Measurements from ENCODE around the gene ALMS1. TPM values are rescaled to one million over a fixed set of nuclear protein-coding genes. Genes with fewer than 3 reads are reported as not detected.
A peak's percentile ranks its signal among the peaks of the same experiment; 100 is the strongest.
"Not testable (repeated sequence)": the region's sequence is repeated elsewhere in the genome, so short reads cannot be mapped to it uniquely, and the experiment has no call there.

Gene ALMS1
- polyA plus RNA-seq, 3 donors from 2014 or later: 1.5 to 6.4 (median 3.0) TPM

GRCh38 chr2:73488079-73488478 is 102.4 kb downstream of the ALMS1 start:
- H3K27ac Mint-ChIP-seq: no peak overlapping the region
- H3K27me3 Mint-ChIP-seq (ENCODE audit: low read depth in 3 of 3): no peaks in the 10 kb centered on the region
- peaks cover 27 to 35% (median 30%) of the 10 kb centered on the region in 3 donors for H3K36me3 Mint-ChIP-seq
- H3K4me1 Mint-ChIP-seq: peaks cover 13 to 21% of the 10 kb centered on the region in 2 donors
- no peak overlapping the region for H3K4me3 Mint-ChIP-seq
- H3K9me3 Mint-ChIP-seq: peaks cover 0 to 5% (median under 1%) of the 10 kb centered on the region in 6 donors
- no peak for DNase-seq

GRCh38 chr2:73489053-73489452 is 103.4 kb downstream of the ALMS1 start:
- peak overlapping the region in 1 of 5 donors; percentile 5 for H3K4me3 Mint-ChIP-seq
- H3K9me3 Mint-ChIP-seq: peaks cover 0 to 5% (median under 1%) of the 10 kb centered on the region in 6 donors
- H3K27ac Mint-ChIP-seq: peak overlapping the region in 1 of 6 donors; percentile 32
- H3K27me3 Mint-ChIP-seq (ENCODE audit: low read depth in 3 of 3): no peaks in the 10 kb centered on the region
- DNase-seq: peak in 1 of 3 donors; percentile 2
- peaks cover 27 to 35% (median 30%) of the 10 kb centered on the region in 3 donors for H3K36me3 Mint-ChIP-seq
- H3K4me1 Mint-ChIP-seq: peaks cover 13 to 21% of the 10 kb centered on the region in 2 donors

- Mint-ChIP-seq H3K27me3 (ENCODE audit: low read depth in 3 of 3) (peaks cover 0 to 2% (median 0%) of the 10 kb centered on the region in 3 donors), H3K4me1 (peaks cover 4 to 8% of the 10 kb centered on the region in 2 donors), H3K9me3 (no peaks in the 10 kb centered on the region), H3K36me3 (peaks cover 21 to 32% (median 28%) of the 10 kb centered on the region in 3 donors), H3K27ac (no peak overlapping the region), H3K4me3 (no peak overlapping the region)
- DNase-seq: no peak
These were observed 108.4 kb downstream of the ALMS1 start for GRCh38 chr2:73494031-73494430.

- Mint-ChIP-seq H3K27me3 (ENCODE audit: low read depth in 3 of 3) (peaks cover 0 to 3% (median 2%) of the 10 kb centered on the region in 3 donors), H3K4me3 (no peak overlapping the region), H3K4me1 (no peaks in the 10 kb centered on the region), H3K36me3 (peaks cover 27 to 43% (median 29%) of the 10 kb centered on the region in 3 donors), H3K9me3 (peaks cover 9 to 37% (median 16%) of the 10 kb centered on the region in 6 donors), H3K27ac (no peak overlapping the region)
- no peak for DNase-seq
These were observed 118.4 kb downstream of the ALMS1 start for GRCh38 chr2:73503992-73504570.

GRCh38 chr2:73504850-73505249 is 119.2 kb downstream of the ALMS1 start:
- not testable (repeated sequence) for H3K27ac Mint-ChIP-seq; H3K4me1 Mint-ChIP-seq; H3K4me3 Mint-ChIP-seq; DNase-seq; H3K27me3 Mint-ChIP-seq (ENCODE audit: low read depth in 3 of 3)
- Mint-ChIP-seq H3K9me3 (peaks cover 12 to 40% (median 17%) of the 10 kb centered on the region in 6 donors), H3K36me3 (peaks cover 31 to 48% (median 33%) of the 10 kb centered on the region in 3 donors)

- H3K27ac Mint-ChIP-seq; H3K4me1 Mint-ChIP-seq; H3K4me3 Mint-ChIP-seq; H3K27me3 Mint-ChIP-seq (ENCODE audit: low read depth in 3 of 3); DNase-seq: not testable (repeated sequence)
- H3K36me3 Mint-ChIP-seq: peaks cover 49 to 69% (median 58%) of the 10 kb centered on the region in 3 donors
- H3K9me3 Mint-ChIP-seq: peaks cover 10 to 34% (median 18%) of the 10 kb centered on the region in 6 donors
These were observed 124.8 kb downstream of the ALMS1 start for GRCh38 chr2:73510470-73510869.

- no peak overlapping the region for H3K4me3 Mint-ChIP-seq
- no peak overlapping the region for H3K27ac Mint-ChIP-seq
- peaks cover 0 to 2% (median 0%) of the 10 kb centered on the region in 3 donors for H3K27me3 Mint-ChIP-seq (ENCODE audit: low read depth in 3 of 3)
- DNase-seq: no peak
- no peaks in the 10 kb centered on the region for H3K4me1 Mint-ChIP-seq
- H3K9me3 Mint-ChIP-seq: peaks cover 0 to 2% (median 0%) of the 10 kb centered on the region in 6 donors
- H3K36me3 Mint-ChIP-seq: peaks cover 41 to 57% (median 56%) of the 10 kb centered on the region in 3 donors
These were observed 130.4 kb downstream of the ALMS1 start for GRCh38 chr2:73516033-73516432.

GRCh38 chr2:73528688-73529087 is 143.1 kb downstream of the ALMS1 start:
- no peak overlapping the region for H3K4me3 Mint-ChIP-seq
- DNase-seq: no peak
- peaks cover 28 to 39% (median 31%) of the 10 kb centered on the region in 6 donors for H3K9me3 Mint-ChIP-seq
- H3K36me3 Mint-ChIP-seq: peaks cover 77 to 83% (median 78%) of the 10 kb centered on the region in 3 donors
- no peaks in the 10 kb centered on the region for H3K4me1 Mint-ChIP-seq
- peaks cover 0 to 1% (median 0%) of the 10 kb centered on the region in 3 donors for H3K27me3 Mint-ChIP-seq (ENCODE audit: low read depth in 3 of 3)
- peak overlapping the region in 1 of 6 donors; percentile 36 for H3K27ac Mint-ChIP-seq

- not testable (repeated sequence) for H3K27ac Mint-ChIP-seq; DNase-seq; H3K4me3 Mint-ChIP-seq; H3K27me3 Mint-ChIP-seq (ENCODE audit: low read depth in 3 of 3); H3K4me1 Mint-ChIP-seq
- H3K9me3 Mint-ChIP-seq: peaks cover 22 to 38% (median 30%) of the 10 kb centered on the region in 6 donors
- peaks cover 80 to 89% (median 83%) of the 10 kb centered on the region in 3 donors for H3K36me3 Mint-ChIP-seq
These were observed 145.1 kb downstream of the ALMS1 start for GRCh38 chr2:73530773-73531172.

GRCh38 chr2:73532381-73532780 is 146.7 kb downstream of the ALMS1 start:
- H3K4me1 Mint-ChIP-seq: no peaks in the 10 kb centered on the region
- H3K4me3 Mint-ChIP-seq: no peak overlapping the region
- H3K9me3 Mint-ChIP-seq: peaks cover 15 to 31% (median 22%) of the 10 kb centered on the region in 6 donors
- no peaks in the 10 kb centered on the region for H3K27me3 Mint-ChIP-seq (ENCODE audit: low read depth in 3 of 3)
- H3K36me3 Mint-ChIP-seq: peaks cover 82 to 89% (median 84%) of the 10 kb centered on the region in 3 donors
- no peak overlapping the region for H3K27ac Mint-ChIP-seq
- DNase-seq: no peak

GRCh38 chr2:73536133-73536840 is 150.7 kb downstream of the ALMS1 start:
- H3K27ac Mint-ChIP-seq: no peak overlapping the region
- peaks cover 9 to 40% (median 26%) of the 10 kb centered on the region in 6 donors for H3K9me3 Mint-ChIP-seq

GRCh38 chr2:73560875-73561274 is 175.2 kb downstream of the ALMS1 start:
- H3K4me1 Mint-ChIP-seq; DNase-seq; H3K27me3 Mint-ChIP-seq (ENCODE audit: low read depth in 3 of 3); H3K9me3 Mint-ChIP-seq; H3K4me3 Mint-ChIP-seq: not testable (repeated sequence)
- Mint-ChIP-seq H3K36me3 (peaks cover 18 to 45% (median 18%) of the 10 kb centered on the region in 3 donors), H3K27ac (peak overlapping the region in 1 of 6 donors; percentile 56)

More at GRCh38 chr2:73536133-73536840, 150.7 kb downstream of the ALMS1 start:
- Mint-ChIP-seq H3K4me3 (no peak overlapping the region), H3K4me1 (no peaks in the 10 kb centered on the region), H3K27me3 (ENCODE audit: low read depth in 3 of 3) (no peaks in the 10 kb centered on the region), H3K36me3 (peaks cover 60 to 73% (median 68%) of the 10 kb centered on the region in 3 donors)
- no peak for DNase-seq

- Mint-ChIP-seq H3K9me3 (no peaks in the 10 kb centered on the region), H3K36me3 (peaks cover 18 to 45% (median 18%) of the 10 kb centered on the region in 3 donors), H3K4me1 (no peaks in the 10 kb centered on the region), H3K4me3 (no peak overlapping the region), H3K27ac (no peak overlapping the region), H3K27me3 (ENCODE audit: low read depth in 3 of 3) (peaks cover 0 to 2% (median 0%) of the 10 kb centered on the region in 3 donors)
- no peak for DNase-seq
These were observed 175.8 kb downstream of the ALMS1 start for GRCh38 chr2:73561422-73561821.

- Mint-ChIP-seq H3K27ac (no peak overlapping the region), H3K4me3 (no peak overlapping the region)
These were observed 179.3 kb downstream of the ALMS1 start for GRCh38 chr2:73564986-73565385.

More at GRCh38 chr2:73564986-73565385, 179.3 kb downstream of the ALMS1 start:
- Mint-ChIP-seq H3K27me3 (ENCODE audit: low read depth in 3 of 3) (peaks cover 0 to 2% (median 0%) of the 10 kb centered on the region in 3 donors), H3K36me3 (peaks cover 10 to 30% (median 18%) of the 10 kb centered on the region in 3 donors), H3K4me1 (no peaks in the 10 kb centered on the region), H3K9me3 (no peaks in the 10 kb centered on the region)
- DNase-seq: no peak

Measured in immature natural killer cell (primary cell).